Loucy (cell line): Measurements from ENCODE around the gene LUZP2.

Experiments
- EZH2phosphoT487 ChIP-seq: fragments of 200-600 bp; IDR thresholded peaks from 2 replicates; pipeline ENCODE4 v1.6.1; 2018; ENCODE audit warnings: antibody characterized with exemption, mild to moderate bottlenecking, moderate library complexity, borderline replicate concordance
- TF ChIP-seq, protein P1 (sequence below): fragments of 200-600 bp; sonication (generic); conservative IDR thresholded peaks from 2 replicates; pipeline ENCODE4 v1.5.1; 2014; ENCODE audit warnings: mild to moderate bottlenecking, antibody characterized with exemption, low read length

DNA sequence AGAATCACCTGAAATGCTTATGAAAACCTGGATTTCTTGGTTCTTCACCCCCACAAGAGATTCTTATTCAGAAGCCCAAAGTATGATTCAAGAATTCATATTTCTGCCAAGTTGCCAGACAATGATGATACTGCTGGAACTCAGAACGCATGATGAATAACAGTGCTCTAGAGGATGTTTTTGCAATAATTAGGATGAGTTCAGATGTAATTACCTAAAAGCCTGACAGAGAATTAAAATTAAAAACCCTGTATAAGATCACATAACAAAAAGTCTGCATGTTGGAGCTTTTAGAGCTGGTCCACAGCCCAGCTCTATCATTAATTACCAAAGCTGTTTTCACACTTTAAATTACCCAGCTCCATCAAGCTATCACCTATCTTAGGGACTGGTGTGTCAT is 211.8 kb downstream of the LUZP2 start:
- TF ChIP-seq, protein P1, sequence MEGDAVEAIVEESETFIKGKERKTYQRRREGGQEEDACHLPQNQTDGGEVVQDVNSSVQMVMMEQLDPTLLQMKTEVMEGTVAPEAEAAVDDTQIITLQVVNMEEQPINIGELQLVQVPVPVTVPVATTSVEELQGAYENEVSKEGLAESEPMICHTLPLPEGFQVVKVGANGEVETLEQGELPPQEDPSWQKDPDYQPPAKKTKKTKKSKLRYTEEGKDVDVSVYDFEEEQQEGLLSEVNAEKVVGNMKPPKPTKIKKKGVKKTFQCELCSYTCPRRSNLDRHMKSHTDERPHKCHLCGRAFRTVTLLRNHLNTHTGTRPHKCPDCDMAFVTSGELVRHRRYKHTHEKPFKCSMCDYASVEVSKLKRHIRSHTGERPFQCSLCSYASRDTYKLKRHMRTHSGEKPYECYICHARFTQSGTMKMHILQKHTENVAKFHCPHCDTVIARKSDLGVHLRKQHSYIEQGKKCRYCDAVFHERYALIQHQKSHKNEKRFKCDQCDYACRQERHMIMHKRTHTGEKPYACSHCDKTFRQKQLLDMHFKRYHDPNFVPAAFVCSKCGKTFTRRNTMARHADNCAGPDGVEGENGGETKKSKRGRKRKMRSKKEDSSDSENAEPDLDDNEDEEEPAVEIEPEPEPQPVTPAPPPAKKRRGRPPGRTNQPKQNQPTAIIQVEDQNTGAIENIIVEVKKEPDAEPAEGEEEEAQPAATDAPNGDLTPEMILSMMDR = no peak
- TF ChIP-seq EZH2phosphoT487 = no peak
